SIG-M5 (cell line): ENCODE data around the gene CA9.

Source experiments
- DNase-seq: peaks from one replicate; lab custom pipeline; 2025; lab: John Stamatoyannopoulos, UW

Gene CA9

GRCh38 chr9:35717132-35717870, 43.6 kb downstream of the CA9 start:
- no peak for DNase-seq

- peak; percentile 14 for DNase-seq
Measured at GRCh38 chr9:35718721-35719511, 45.2 kb downstream of the CA9 start.

GRCh38 chr9:35719546-35719945, 45.8 kb downstream of the CA9 start:
- no peak for DNase-seq

GRCh38 chr9:35723426-35723825, 49.7 kb downstream of the CA9 start:
- DNase-seq: no peak

- no peak for DNase-seq
Measured at GRCh38 chr9:35723908-35724307, 50.2 kb downstream of the CA9 start.

- no peak for DNase-seq
Measured at GRCh38 chr9:35725362-35725761, 51.6 kb downstream of the CA9 start.

- DNase-seq: no peak
Measured at GRCh38 chr9:35726931-35727330, 53.2 kb downstream of the CA9 start.

GRCh38 chr9:35727676-35728040, 53.9 kb downstream of the CA9 start:
- DNase-seq: no peak

GRCh38 chr9:35728041-35728971, 54.6 kb downstream of the CA9 start:
- DNase-seq: peak; percentile 11

- DNase-seq: no peak
Measured at GRCh38 chr9:35729101-35729500, 55.4 kb downstream of the CA9 start.

GRCh38 chr9:35729700-35730485, 56.2 kb downstream of the CA9 start:
- DNase-seq: no peak

- no peak for DNase-seq
Measured at GRCh38 chr9:35730486-35730854, 56.7 kb downstream of the CA9 start.
